T-cell (primary cell): ENCODE measurements around the gene LEMD1. TPM values are rescaled to one million over a fixed set of nuclear protein-coding genes. Genes with fewer than 3 reads are reported as not detected.

Source experiments
- ATAC-seq, 4 experiments: fragments of 200-7000 bp in 3 of 4; fragments of 150-1000 bp in 1 of 4; cut with Tn5 transposase; replicated peaks in 1 of 4; 1 replicate in 3 of 4; 2 replicates in 1 of 4; pipeline ENCODE4 v1.10.0; 2021; ENCODE audit warnings: moderate library complexity in 3 of 4, mild to moderate bottlenecking in 2 of 4, moderate number of reproducible peaks in 1 of 4
- CTCF ChIA-PET, 2 donors: fragments of 300-600 bp; sonication (Branson Sonifier 250); formaldehyde crosslinking; loops; one replicate each; lab custom pipeline; 2022; ENCODE audit warnings: antibody characterized with exemption in 2 of 2; lab: Charles Lee
- POLR2A ChIA-PET, 2 donors: fragments of 300-600 bp; sonication (Branson Sonifier 250); formaldehyde crosslinking; loops; one replicate each; lab custom pipeline; 2022; ENCODE audit warnings: antibody characterized with exemption in 2 of 2; lab: Charles Lee
- DNase-seq, 35 experiments: peaks; one replicate each; pipeline versions ENCODE4 v3.0.0 to v3.0.0-alpha.2; 2013 to 2023
- H3K27ac ChIP-seq: one replicate; pipeline ENCODE4 v1.5.1; 2013; ENCODE audit warnings: low read length
- H3K27me3 ChIP-seq, 2 experiments: replicated peaks in 1 of 2; 1 replicate in 1 of 2; 2 replicates in 1 of 2; pipeline versions ENCODE4 v1.6.1 to v1.7.0; 2013; ENCODE audit warnings: low read length in 1 of 2, mixed read lengths in 1 of 2; ENCODE audit not compliant: control insufficient read depth in 2 of 2, insufficient read depth in 2 of 2; ENCODE audit errors: extremely low read depth in 1 of 2
- H3K36me3 ChIP-seq, 2 donors: 1 replicate in 1 of 2; 2 replicates in 1 of 2; pipeline versions ENCODE4 v1.6.1 to v1.7.0; 2013; ENCODE audit warnings: low read length in 1 of 2; ENCODE audit not compliant: control insufficient read depth in 2 of 2, insufficient read depth in 1 of 2; ENCODE audit errors: extremely low read depth in 1 of 2
- H3K4me1 ChIP-seq, 2 experiments: 1 replicate in 1 of 2; 2 replicates in 1 of 2; pipeline versions ENCODE4 v1.6.1 to v1.7.0; 2013; ENCODE audit warnings: low read length in 2 of 2, mixed read lengths in 1 of 2; ENCODE audit not compliant: insufficient read depth in 2 of 2, control insufficient read depth in 1 of 2; ENCODE audit errors: extremely low read depth in 1 of 2
- H3K4me3 ChIP-seq, 2 donors: 1 replicate in 1 of 2; 2 replicates in 1 of 2; pipeline versions ENCODE4 v1.5.1 to v1.7.0; 2013; ENCODE audit warnings: mild to moderate bottlenecking in 2 of 2, low read length in 1 of 2, moderate library complexity in 1 of 2; ENCODE audit not compliant: control insufficient read depth in 1 of 2; ENCODE audit errors: extremely low read depth in 1 of 2
- H3K9me3 ChIP-seq: 2 replicates; pipeline ENCODE4 v1.7.0; 2013
- H3K27ac Mint-ChIP-seq, 2 donors: one replicate each; pipeline ENCODE4 v1.8.0; 2020 to 2021; ENCODE audit warnings: mild to moderate bottlenecking in 2 of 2, mixed read lengths in 2 of 2
- H3K27me3 Mint-ChIP-seq, 2 donors: one replicate each; pipeline ENCODE4 v1.8.0; 2021 to 2022; ENCODE audit warnings: mixed read lengths in 2 of 2
- H3K36me3 Mint-ChIP-seq: one replicate; pipeline ENCODE4 v1.8.0; 2021; ENCODE audit warnings: mixed read lengths
- H3K4me1 Mint-ChIP-seq, 3 donors: one replicate each; pipeline ENCODE4 v1.8.0; 2020 to 2022; ENCODE audit warnings: mixed read lengths in 3 of 3, mild to moderate bottlenecking in 1 of 3
- H3K4me3 Mint-ChIP-seq, 3 donors: one replicate each; pipeline ENCODE4 v1.8.0; 2020 to 2022; ENCODE audit warnings: mild to moderate bottlenecking in 3 of 3, mixed read lengths in 3 of 3, moderate library complexity in 3 of 3
- H3K9me3 Mint-ChIP-seq, 3 donors: one replicate each; pipeline ENCODE4 v1.8.0; 2020 to 2022; ENCODE audit warnings: mixed read lengths in 3 of 3
- WGBS: methylation state at CpG from one replicate; pipeline ENCODE4 v1.1.5; 2013; ENCODE audit warnings: missing lambda C conversion rate; ENCODE audit not compliant: insufficient coverage; 5-methylcytosine and 5-hydroxymethylcytosine counted together
- total RNA-seq, 35 experiments: library from RNA in 6 of 35; stranded (reverse) in 6 of 35; fragments of 120-200 nt in 1 of 35; gene quantifications; one replicate each; pipeline versions ENCODE4 v1.2.1 to v1.2.4 and lab custom pipeline; 2013 to 2026

Gene LEMD1
- total RNA-seq, 5 donors from 2014 or later (not counting 1 experiment from before 2014, with no cell fraction given), result 0.69 to 0.98 TPM; not detected in 3

GRCh38 chr1:205441318-205441633 lies 19.4 kb upstream of the LEMD1 start:
- no peaks in the 10 kb centered on the region for H3K36me3 Mint-ChIP-seq
- Histone ChIP-seq H3K27ac (peak overlapping the region; percentile 72), H3K4me3 (peak overlapping the region; percentile 44 to 64), H3K36me3 (no peaks in the 10 kb centered on the region), H3K4me1 (peaks cover 4 to 51% of the 10 kb centered on the region in 2 experiments), H3K27me3 (peaks cover 0 to 11% of the 10 kb centered on the region in 2 experiments), H3K9me3 (no peaks in the 10 kb centered on the region)
- no peaks in the 10 kb centered on the region for H3K9me3 Mint-ChIP-seq
- peak overlapping the region; percentile 94 to 97 for H3K27ac Mint-ChIP-seq
- ATAC-seq (peak in 1 of 4 experiments; percentile 7), DNase-seq (no peak)
- ChIA-PET POLR2A (interaction anchor here in 1 of 2 donors (0.6 kb wide), 1 partner anchor 1362 kb away, joined by 3 read pairs; no protein-coding TSS in a partner anchor), CTCF (interaction anchor here (1.0 to 2.0 kb wide), 4 partner anchors 11 to 83 kb away, joined by 6 to 13 read pairs (median 8); no protein-coding TSS in a partner anchor)
- H3K4me3 Mint-ChIP-seq, result peak overlapping the region; percentile 79 to 85 (median 80)
- peaks cover 25 to 33% (median 29%) of the 10 kb centered on the region in 3 donors for H3K4me1 Mint-ChIP-seq
- 11% methylated on average over 6 of the region's 6 CpGs for WGBS
- peaks cover 0 to 4% of the 10 kb centered on the region in 2 donors for H3K27me3 Mint-ChIP-seq

- Mint-ChIP-seq H3K27ac (peak overlapping the region; percentile 94 to 97), H3K27me3 (peaks cover 0 to 6% of the 10 kb centered on the region in 2 donors), H3K9me3 (no peaks in the 10 kb centered on the region), H3K4me1 (peaks cover 25 to 33% (median 29%) of the 10 kb centered on the region in 3 donors), H3K4me3 (peak overlapping the region; percentile 79 to 85 (median 80)), H3K36me3 (no peaks in the 10 kb centered on the region)
- CTCF ChIA-PET, result interaction anchor here (1.0 to 2.0 kb wide), 4 partner anchors 10 to 84 kb away, joined by 6 to 13 read pairs (median 8); no protein-coding TSS in a partner anchor
- peak overlapping the region; percentile 44 to 64 for H3K4me3 ChIP-seq
- 17% methylated on average over 7 of the region's 15 CpGs for WGBS
- peaks cover 4 to 51% of the 10 kb centered on the region in 2 experiments for H3K4me1 ChIP-seq
- no peaks in the 10 kb centered on the region for H3K36me3 ChIP-seq
- POLR2A ChIA-PET, result interaction anchor here in 1 of 2 donors (0.6 kb wide), 1 partner anchor 1363 kb away, joined by 3 read pairs; no protein-coding TSS in a partner anchor
- DNase-seq (peak; percentile 20 to 77 (median 56)), ATAC-seq (peak; percentile 95 to 98 (median 96))
- H3K27ac ChIP-seq, result peak overlapping the region; percentile 72
- H3K27me3 ChIP-seq, result peaks cover 0 to 17% of the 10 kb centered on the region in 2 experiments
- H3K9me3 ChIP-seq, result no peaks in the 10 kb centered on the region
Measured at GRCh38 chr1:205440476-205441317, 18.8 kb upstream of the LEMD1 start.

GRCh38 chr1:205440121-205440475 lies 18.2 kb upstream of the LEMD1 start:
- POLR2A ChIA-PET, result no interaction called here
- H3K9me3 Mint-ChIP-seq, result no peaks in the 10 kb centered on the region
- Histone ChIP-seq H3K9me3 (no peaks in the 10 kb centered on the region), H3K36me3 (no peaks in the 10 kb centered on the region), H3K27ac (peak overlapping the region; percentile 72), H3K4me3 (no peak overlapping the region), H3K27me3 (peaks cover 0 to 18% of the 10 kb centered on the region in 2 experiments), H3K4me1 (peaks cover 4 to 51% of the 10 kb centered on the region in 2 experiments)
- WGBS, result 76% methylated on average over 4 of the region's 5 CpGs
- CTCF ChIA-PET, result interaction anchor here in 1 of 2 donors (2.0 kb wide), 1 partner anchor 46 kb away, joined by 13 read pairs; no protein-coding TSS in a partner anchor
- no peaks in the 10 kb centered on the region for H3K36me3 Mint-ChIP-seq
- H3K4me3 Mint-ChIP-seq, result peak overlapping the region; percentile 79 to 85 (median 80)
- ATAC-seq, result no peak
- peaks cover 25 to 33% (median 29%) of the 10 kb centered on the region in 3 donors for H3K4me1 Mint-ChIP-seq
- H3K27me3 Mint-ChIP-seq, result peaks cover 3 to 8% of the 10 kb centered on the region in 2 donors
- no peak for DNase-seq
- H3K27ac Mint-ChIP-seq, result peak overlapping the region; percentile 94 to 97

- Histone ChIP-seq H3K36me3 (no peaks in the 10 kb centered on the region), H3K4me1 (peaks cover 4 to 51% of the 10 kb centered on the region in 2 experiments), H3K27me3 (peaks cover 0 to 21% of the 10 kb centered on the region in 2 experiments), H3K9me3 (no peaks in the 10 kb centered on the region), H3K27ac (no peak overlapping the region), H3K4me3 (no peak overlapping the region)
- no peak overlapping the region for H3K4me3 Mint-ChIP-seq
- H3K27me3 Mint-ChIP-seq, result peaks cover 5 to 17% of the 10 kb centered on the region in 2 donors
- ATAC-seq (no peak), DNase-seq (no peak)
- ChIA-PET CTCF (no interaction called here), POLR2A (interaction anchor here in 1 of 2 donors (0.6 kb wide), 1 partner anchor 317 kb away, joined by 4 read pairs; no protein-coding TSS in a partner anchor)
- H3K9me3 Mint-ChIP-seq, result no peaks in the 10 kb centered on the region
- H3K4me1 Mint-ChIP-seq, result peaks cover 25 to 33% (median 29%) of the 10 kb centered on the region in 3 donors
- peak overlapping the region; percentile 12 to 97 for H3K27ac Mint-ChIP-seq
- 90% methylated on average over 9 of the region's 13 CpGs for WGBS
- H3K36me3 Mint-ChIP-seq, result no peaks in the 10 kb centered on the region
Measured at GRCh38 chr1:205438213-205439158, 16.6 kb upstream of the LEMD1 start.

GRCh38 chr1:205437570-205437969 lies 15.7 kb upstream of the LEMD1 start:
- Histone ChIP-seq H3K4me1 (peaks cover 4 to 51% of the 10 kb centered on the region in 2 experiments), H3K27ac (no peak overlapping the region), H3K4me3 (no peak overlapping the region), H3K27me3 (peaks cover 0 to 29% of the 10 kb centered on the region in 2 experiments), H3K36me3 (no peaks in the 10 kb centered on the region), H3K9me3 (no peaks in the 10 kb centered on the region)
- no CpG with 5 or more reads among the region's 2 CpGs for WGBS
- ATAC-seq (no peak), DNase-seq (no peak)
- no peaks in the 10 kb centered on the region for H3K36me3 Mint-ChIP-seq
- H3K4me1 Mint-ChIP-seq, result peaks cover 25 to 33% (median 29%) of the 10 kb centered on the region in 3 donors
- H3K27ac Mint-ChIP-seq, result peak overlapping the region in 1 of 2 donors; percentile 22
- peaks cover 5 to 17% of the 10 kb centered on the region in 2 donors for H3K27me3 Mint-ChIP-seq
- no peak overlapping the region for H3K4me3 Mint-ChIP-seq
- ChIA-PET CTCF (no interaction called here), POLR2A (interaction anchor here in 1 of 2 donors (0.6 kb wide), 1 partner anchor 318 kb away, joined by 4 read pairs; no protein-coding TSS in a partner anchor)
- no peaks in the 10 kb centered on the region for H3K9me3 Mint-ChIP-seq
